Measurements from ENCODE around the gene AGT.

DNA sequence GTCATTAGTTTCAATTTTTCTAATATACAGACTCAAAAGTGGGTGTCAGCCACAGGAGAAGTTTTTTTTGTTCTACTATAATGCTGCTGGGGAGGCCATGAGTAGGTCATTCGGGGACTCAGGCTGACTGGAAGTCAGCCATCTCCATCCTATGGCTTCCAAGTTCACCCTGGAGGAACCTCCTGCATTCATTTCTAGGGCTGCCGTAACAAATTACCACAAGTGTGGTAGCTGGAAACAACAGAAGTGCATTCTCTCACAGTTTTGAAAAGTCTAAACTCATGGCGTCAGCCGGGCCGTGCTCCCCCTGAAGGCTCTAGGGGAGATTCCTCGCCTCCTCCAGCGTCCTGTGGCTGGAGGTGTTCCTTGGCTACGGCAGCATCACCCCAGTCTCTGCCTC is 17.7 kb downstream of the AGT start:
- TF ChIP-seq, protein P1, sequence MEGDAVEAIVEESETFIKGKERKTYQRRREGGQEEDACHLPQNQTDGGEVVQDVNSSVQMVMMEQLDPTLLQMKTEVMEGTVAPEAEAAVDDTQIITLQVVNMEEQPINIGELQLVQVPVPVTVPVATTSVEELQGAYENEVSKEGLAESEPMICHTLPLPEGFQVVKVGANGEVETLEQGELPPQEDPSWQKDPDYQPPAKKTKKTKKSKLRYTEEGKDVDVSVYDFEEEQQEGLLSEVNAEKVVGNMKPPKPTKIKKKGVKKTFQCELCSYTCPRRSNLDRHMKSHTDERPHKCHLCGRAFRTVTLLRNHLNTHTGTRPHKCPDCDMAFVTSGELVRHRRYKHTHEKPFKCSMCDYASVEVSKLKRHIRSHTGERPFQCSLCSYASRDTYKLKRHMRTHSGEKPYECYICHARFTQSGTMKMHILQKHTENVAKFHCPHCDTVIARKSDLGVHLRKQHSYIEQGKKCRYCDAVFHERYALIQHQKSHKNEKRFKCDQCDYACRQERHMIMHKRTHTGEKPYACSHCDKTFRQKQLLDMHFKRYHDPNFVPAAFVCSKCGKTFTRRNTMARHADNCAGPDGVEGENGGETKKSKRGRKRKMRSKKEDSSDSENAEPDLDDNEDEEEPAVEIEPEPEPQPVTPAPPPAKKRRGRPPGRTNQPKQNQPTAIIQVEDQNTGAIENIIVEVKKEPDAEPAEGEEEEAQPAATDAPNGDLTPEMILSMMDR (IDR thresholded peaks at IDR 0.05; ENCODE audit: insufficient read depth, low read length), result no peak
- TF ChIP-seq, protein P2, sequence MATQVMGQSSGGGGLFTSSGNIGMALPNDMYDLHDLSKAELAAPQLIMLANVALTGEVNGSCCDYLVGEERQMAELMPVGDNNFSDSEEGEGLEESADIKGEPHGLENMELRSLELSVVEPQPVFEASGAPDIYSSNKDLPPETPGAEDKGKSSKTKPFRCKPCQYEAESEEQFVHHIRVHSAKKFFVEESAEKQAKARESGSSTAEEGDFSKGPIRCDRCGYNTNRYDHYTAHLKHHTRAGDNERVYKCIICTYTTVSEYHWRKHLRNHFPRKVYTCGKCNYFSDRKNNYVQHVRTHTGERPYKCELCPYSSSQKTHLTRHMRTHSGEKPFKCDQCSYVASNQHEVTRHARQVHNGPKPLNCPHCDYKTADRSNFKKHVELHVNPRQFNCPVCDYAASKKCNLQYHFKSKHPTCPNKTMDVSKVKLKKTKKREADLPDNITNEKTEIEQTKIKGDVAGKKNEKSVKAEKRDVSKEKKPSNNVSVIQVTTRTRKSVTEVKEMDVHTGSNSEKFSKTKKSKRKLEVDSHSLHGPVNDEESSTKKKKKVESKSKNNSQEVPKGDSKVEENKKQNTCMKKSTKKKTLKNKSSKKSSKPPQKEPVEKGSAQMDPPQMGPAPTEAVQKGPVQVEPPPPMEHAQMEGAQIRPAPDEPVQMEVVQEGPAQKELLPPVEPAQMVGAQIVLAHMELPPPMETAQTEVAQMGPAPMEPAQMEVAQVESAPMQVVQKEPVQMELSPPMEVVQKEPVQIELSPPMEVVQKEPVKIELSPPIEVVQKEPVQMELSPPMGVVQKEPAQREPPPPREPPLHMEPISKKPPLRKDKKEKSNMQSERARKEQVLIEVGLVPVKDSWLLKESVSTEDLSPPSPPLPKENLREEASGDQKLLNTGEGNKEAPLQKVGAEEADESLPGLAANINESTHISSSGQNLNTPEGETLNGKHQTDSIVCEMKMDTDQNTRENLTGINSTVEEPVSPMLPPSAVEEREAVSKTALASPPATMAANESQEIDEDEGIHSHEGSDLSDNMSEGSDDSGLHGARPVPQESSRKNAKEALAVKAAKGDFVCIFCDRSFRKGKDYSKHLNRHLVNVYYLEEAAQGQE (IDR thresholded peaks at IDR 0.05; ENCODE audit: insufficient replicate concordance, low read depth), result no peak
- no peak for TF ChIP-seq POLR2AphosphoS5 (IDR thresholded peaks at IDR 0.05; ENCODE audit: low read depth)
- no peak for TF ChIP-seq SPI1 (IDR thresholded peaks at IDR 0.05; ENCODE audit: borderline replicate concordance, low read depth)
- TF ChIP-seq GABPA (IDR thresholded peaks at IDR 0.05; ENCODE audit: low read depth), result no peak

All from HL-60 (cell line).